ENCODE results near the gene GAL3ST1. TPM values are rescaled to one million over a fixed set of nuclear protein-coding genes. Genes with fewer than 3 reads are reported as not detected.

The GAL3ST1 gene
- total RNA-seq, 4 donors from 2014 or later = 5.6 to 24.2 (median 8.7) TPM

- no peak for DNase-seq
- Histone ChIP-seq H3K9me3 (no peaks in the 10 kb centered on the region), H3K27me3 (no peaks in the 10 kb centered on the region), H3K4me1 (no peaks in the 10 kb centered on the region), H3K27ac (no peak overlapping the region), H3K36me3 (no peaks in the 10 kb centered on the region), H3K4me3 (no peak overlapping the region)
- TF ChIP-seq POLR2A (IDR thresholded peaks at IDR 0.05) (no peak), CTCF (IDR thresholded peaks at IDR 0.05) (no peak), EP300 (IDR thresholded peaks at IDR 0.05; ENCODE audit: low read depth) (no peak), POLR2AphosphoS5 (IDR thresholded peaks at IDR 0.05) (no peak)
- 82% methylated on average over 4 of the region's 4 CpGs; no CpG with 5 or more reads in 1 of the 2 donors for WGBS, 2 donors (ENCODE audit: low coverage in 1 of 2)
- intact Hi-C loops (cut with DNase I; ENCODE audit: low total_unique reads) (no loop called here), in situ Hi-C loops (cut with MboI; ENCODE audit: low pct_ligation_motif_present in 1 of 4, low pct_unique_long_range_greater_than_20kb in 1 of 4, low sequenced_read_pairs in 3 of 4) (no loop called here)
These were observed 60.2 kb downstream of the GAL3ST1 start for GRCh38 chr22:30514252-30514651.

GRCh38 chr22:30513462-30513861, 61.0 kb downstream of the GAL3ST1 start:
- in situ Hi-C loops (cut with MboI; ENCODE audit: low pct_ligation_motif_present in 1 of 4, low pct_unique_long_range_greater_than_20kb in 1 of 4, low sequenced_read_pairs in 3 of 4) (no loop called here), intact Hi-C loops (cut with DNase I; ENCODE audit: low total_unique reads) (no loop called here)
- no peaks in the 10 kb centered on the region for H3K27me3 ChIP-seq
- H3K27ac ChIP-seq = no peak overlapping the region
- WGBS, 2 donors (ENCODE audit: low coverage in 1 of 2) = 84 to 96% methylated on average over 3 to 6 of the region's 6 CpGs
- no peaks in the 10 kb centered on the region for H3K4me1 ChIP-seq
- no peaks in the 10 kb centered on the region for H3K9me3 ChIP-seq
- no peak for DNase-seq
- H3K36me3 ChIP-seq = no peaks in the 10 kb centered on the region
- TF ChIP-seq POLR2AphosphoS5 (IDR thresholded peaks at IDR 0.05) = no peak
- no peak for TF ChIP-seq EP300 (IDR thresholded peaks at IDR 0.05; ENCODE audit: low read depth)
- no peak for TF ChIP-seq CTCF (IDR thresholded peaks at IDR 0.05)
- no peak overlapping the region for H3K4me3 ChIP-seq

- WGBS, 2 donors (ENCODE audit: low coverage in 1 of 2) = 82 to 85% methylated on average over 3 to 7 of the region's 7 CpGs
- no peak for DNase-seq
- H3K36me3 ChIP-seq = no peaks in the 10 kb centered on the region
- no peaks in the 10 kb centered on the region for H3K9me3 ChIP-seq
- no peak overlapping the region for H3K27ac ChIP-seq
- H3K4me3 ChIP-seq = no peak overlapping the region
- TF ChIP-seq POLR2A (IDR thresholded peaks at IDR 0.05) (no peak), CTCF (IDR thresholded peaks at IDR 0.05) (no peak), POLR2AphosphoS5 (IDR thresholded peaks at IDR 0.05) (no peak), EP300 (IDR thresholded peaks at IDR 0.05; ENCODE audit: low read depth) (no peak)
- H3K4me1 ChIP-seq = no peaks in the 10 kb centered on the region
- intact Hi-C loops (cut with DNase I; ENCODE audit: low total_unique reads) = no loop called here
- peaks cover 12% of the 10 kb centered on the region for H3K27me3 ChIP-seq
- in situ Hi-C loops (cut with MboI; ENCODE audit: low pct_ligation_motif_present in 1 of 4, low pct_unique_long_range_greater_than_20kb in 1 of 4, low sequenced_read_pairs in 3 of 4) = no loop called here
These were observed 62.6 kb downstream of the GAL3ST1 start for GRCh38 chr22:30511911-30512310.

GRCh38 chr22:30511109-30511508, 63.4 kb downstream of the GAL3ST1 start:
- Histone ChIP-seq H3K36me3 (no peaks in the 10 kb centered on the region), H3K4me3 (no peak overlapping the region), H3K4me1 (no peaks in the 10 kb centered on the region), H3K27ac (no peak overlapping the region), H3K27me3 (peaks cover 20% of the 10 kb centered on the region), H3K9me3 (no peaks in the 10 kb centered on the region)
- no peak for DNase-seq
- intact Hi-C loops (cut with DNase I; ENCODE audit: low total_unique reads) (no loop called here), in situ Hi-C loops (cut with MboI; ENCODE audit: low pct_ligation_motif_present in 1 of 4, low pct_unique_long_range_greater_than_20kb in 1 of 4, low sequenced_read_pairs in 3 of 4) (no loop called here)
- WGBS, 2 donors (ENCODE audit: low coverage in 1 of 2) = 52 to 84% methylated on average over 3 to 9 of the region's 9 CpGs
- TF ChIP-seq CTCF (IDR thresholded peaks at IDR 0.05) (no peak), POLR2AphosphoS5 (IDR thresholded peaks at IDR 0.05) (no peak), EP300 (IDR thresholded peaks at IDR 0.05; ENCODE audit: low read depth) (no peak), POLR2A (IDR thresholded peaks at IDR 0.05) (no peak)

Measured in transverse colon (tissue), 4 donors.